Endothelial cell of umbilical vein (primary cell): ENCODE results near the gene NPC1L1. TPM values are rescaled to one million over a fixed set of nuclear protein-coding genes. Genes with fewer than 3 reads are reported as not detected.

Source experiments
- BruUV-seq: library from RNA; stranded (reverse); fragments of 400-500 nt; replicated peaks from 2 replicates; lab custom pipeline; 2021; lab: Mats Ljungman, UMichigan
- CTCF ChIA-PET: fragments of 300-600, 350-600 bp; sonication (Branson Sonifier 250); formaldehyde crosslinking; loops from one replicate; lab custom pipeline; 2021; ENCODE audit warnings: antibody characterized with exemption, inconsistent platforms; lab: Charles Lee
- POLR2A ChIA-PET: fragments of 300-600, 350-600 bp; sonication (Branson Sonifier 250); formaldehyde crosslinking; loops from one replicate; lab custom pipeline; 2021; ENCODE audit warnings: antibody characterized with exemption, inconsistent platforms; lab: Charles Lee
- DNase-seq: peaks from one replicate; pipeline ENCODE4 v3.0.0-alpha.2; 2011; ENCODE audit warnings: low read depth, low spot score
- FAIRE-seq: peaks from 2 replicates; lab custom pipeline; 2011; peaks lifted over from hg19 to GRCh38; lab: Jason Lieb, UNC
- H2AFZ ChIP-seq: 2 replicates; pipeline ENCODE4 v1.6.0; 2012; ENCODE audit warnings: low read depth, low read length, control low read depth, inconsistent platforms
- H3K27ac ChIP-seq: 2 replicates; pipeline ENCODE4 v1.5.1; 2011; ENCODE audit warnings: low read depth, mild to moderate bottlenecking, control low read depth, low read length, moderate library complexity; ENCODE audit not compliant: insufficient read depth
- H3K27me3 ChIP-seq, 2 experiments: 2 replicates each; pipeline versions ENCODE4 v1.6.0 to v1.6.1; 2011; ENCODE audit warnings: low read length in 2 of 2, mixed read lengths in 1 of 2; ENCODE audit not compliant: control insufficient read depth in 2 of 2, insufficient read depth in 2 of 2
- H3K36me3 ChIP-seq, 2 experiments: 2 replicates in 1 of 2; 3 replicates in 1 of 2; pipeline ENCODE4 v1.5.1; 2011; ENCODE audit warnings: low read length in 2 of 2, mild to moderate bottlenecking in 1 of 2, moderate library complexity in 1 of 2; ENCODE audit not compliant: control insufficient read depth in 2 of 2, insufficient read depth in 2 of 2; ENCODE audit errors: extremely low read depth in 1 of 2
- H3K4me1 ChIP-seq: 3 replicates; pipeline ENCODE4 v1.5.1; 2011; ENCODE audit warnings: mild to moderate bottlenecking, low read length; ENCODE audit not compliant: control insufficient read depth, insufficient read depth; ENCODE audit errors: extremely low read depth
- H3K4me2 ChIP-seq: 2 replicates; pipeline ENCODE4 v1.6.1; 2011; ENCODE audit warnings: low read length, control low read depth, mixed read lengths; ENCODE audit not compliant: insufficient read depth
- H3K4me3 ChIP-seq, 3 experiments: fragments of 200-600 bp in 1 of 3; sonication (generic), shearing (Covaris generic) in 1 of 3; replicated peaks in 1 of 3; 2 replicates each; pipeline ENCODE4 v1.5.1; 2011 to 2016; ENCODE audit warnings: control low read depth in 3 of 3, low read length in 3 of 3, mild to moderate bottlenecking in 2 of 3, inconsistent platforms in 1 of 3, low read depth in 1 of 3, moderate library complexity in 1 of 3; ENCODE audit not compliant: insufficient read depth in 1 of 3
- H3K79me2 ChIP-seq: 2 replicates; pipeline ENCODE4 v1.6.0; 2012; ENCODE audit warnings: low read length, inconsistent platforms; ENCODE audit not compliant: control insufficient read depth, insufficient read depth
- H3K9ac ChIP-seq: replicated peaks from 2 replicates; pipeline ENCODE3; 2011; ENCODE audit warnings: low read length, control low read depth; ENCODE audit not compliant: insufficient read depth; ENCODE audit errors: extremely low read depth
- H3K9me1 ChIP-seq: replicated peaks from 3 replicates; pipeline ENCODE4 v1.6.0; 2011; ENCODE audit warnings: mild to moderate bottlenecking, low read length; ENCODE audit not compliant: control insufficient read depth, insufficient read depth; ENCODE audit errors: extremely low read depth
- H3K9me3 ChIP-seq: replicated peaks from 2 replicates; pipeline ENCODE4 v1.5.1; 2012; ENCODE audit warnings: low read length, inconsistent platforms; ENCODE audit not compliant: control insufficient read depth, insufficient read depth
- H4K20me1 ChIP-seq: replicated peaks from 2 replicates; pipeline ENCODE3; 2011; ENCODE audit warnings: mild to moderate bottlenecking, low read length; ENCODE audit not compliant: control insufficient read depth, insufficient read depth; ENCODE audit errors: extremely low read depth
- CTCF ChIP-seq, 2 donors: IDR thresholded peaks; 1 replicate in 1 of 2; 2 replicates in 1 of 2; pipeline ENCODE4 v1.5.1; 2011; ENCODE audit warnings: low read length in 2 of 2, mild to moderate bottlenecking in 2 of 2, moderate library complexity in 2 of 2, control low read depth in 1 of 2, inconsistent platforms in 1 of 2, low read depth in 1 of 2; ENCODE audit not compliant: insufficient read depth in 1 of 2; ENCODE audit errors: extremely low read depth in 1 of 2
- EZH2 ChIP-seq: IDR thresholded peaks from 2 replicates; pipeline ENCODE4 v1.6.1; 2012; ENCODE audit warnings: borderline replicate concordance, low read depth, mild to moderate bottlenecking, moderate library complexity, low read length, inconsistent platforms; ENCODE audit not compliant: severe bottlenecking
- FOS ChIP-seq: IDR thresholded peaks from 2 replicates; pipeline ENCODE4 v1.6.1; 2011; ENCODE audit warnings: mild to moderate bottlenecking, low read length, moderate library complexity, borderline replicate concordance; ENCODE audit not compliant: insufficient read depth
- GATA2 ChIP-seq: IDR thresholded peaks from 2 replicates; pipeline ENCODE4 v1.7.0; 2011; ENCODE audit warnings: low read depth, mild to moderate bottlenecking, moderate library complexity, mixed read lengths, low read length; ENCODE audit not compliant: insufficient read length, insufficient read depth
- JUN ChIP-seq: IDR thresholded peaks from 2 replicates; pipeline ENCODE4 v1.6.1; 2011; ENCODE audit warnings: borderline replicate concordance, low read depth; ENCODE audit not compliant: insufficient read length, insufficient read depth
- MAX ChIP-seq: IDR thresholded peaks from 2 replicates; pipeline ENCODE4 v1.6.1; 2011; ENCODE audit not compliant: insufficient read depth, insufficient read length
- MYC ChIP-seq: IDR thresholded peaks from one replicate; pipeline ENCODE4 v1.6.1; 2011; ENCODE audit warnings: mild to moderate bottlenecking, low read depth, low read length
- POLR2A ChIP-seq: IDR thresholded peaks from 2 replicates; pipeline ENCODE4 v1.6.1; 2012; ENCODE audit warnings: low read depth, mild to moderate bottlenecking, control low read depth, low read length
- POLR2AphosphoS5 ChIP-seq: IDR thresholded peaks from 2 replicates; pipeline ENCODE4 v1.6.1; 2012; ENCODE audit warnings: low read depth, mild to moderate bottlenecking, control low read depth, low read length, moderate library complexity; ENCODE audit not compliant: insufficient read depth
- dilution Hi-C: fragments of 300-500 bp; cut with MboI; formaldehyde crosslinking; loops from one replicate; pipeline ENCODE4 v1.15.0; 2019; ENCODE audit warnings: low sequenced_read_pairs; ENCODE audit not compliant: extremely low pct_ligation_motif_present
- intact Hi-C: fragments of 100-400 bp; cut with micrococcal nuclease; formaldehyde crosslinking; loops from one replicate; pipeline ENCODE4 v1.10.0; 2022
- polyA plus RNA-seq, 4 experiments: library from polyadenylated mRNA; depleted of rRNA in 3 of 4; stranded (reverse) in 3 of 4; unstranded in 1 of 4; fragments of >200 nt; gene quantifications; 2 replicates each; pipeline versions ENCODE4 v1.2.1 to v1.2.3, GENCODE V29; 2011 to 2012; ENCODE audit warnings: missing spikeins in 1 of 4
- total RNA-seq: library from RNA; stranded (reverse); gene quantifications from 2 replicates; pipeline ENCODE4 v1.2.3, GENCODE V29; 2021

NPC1L1 gene
- total and polyA plus RNA-seq, 2 donors (not counting 3 experiments of a cell fraction or from before 2014, with no cell fraction given), result not detected

DNA sequence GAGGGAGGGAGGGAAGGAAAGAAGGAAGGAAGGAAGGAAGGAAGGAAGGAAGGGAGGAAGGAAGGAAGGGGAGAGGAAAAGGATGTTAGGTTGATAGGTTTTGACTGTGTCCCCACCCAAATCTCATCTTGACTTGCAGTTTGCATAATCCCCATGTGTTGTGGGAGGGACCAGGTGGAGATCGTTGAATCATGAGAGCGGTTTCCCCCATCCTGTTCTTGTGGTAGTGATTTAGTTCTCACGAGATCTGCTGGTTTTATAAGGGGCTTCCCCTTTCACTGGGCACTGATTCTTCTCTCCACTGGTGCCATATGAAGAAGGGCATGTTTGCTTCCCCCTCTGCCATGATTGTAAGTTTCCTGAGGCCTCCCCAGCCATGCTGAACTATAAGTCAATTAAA is 35.5 kb downstream of the NPC1L1 start:
- ChIA-PET POLR2A (no interaction called here), CTCF (no interaction called here)

More for the DNA sequence above, 35.5 kb downstream of the NPC1L1 start:
- H3K9me1 ChIP-seq, result no peaks in the 10 kb centered on the region
- H3K4me3 ChIP-seq, result no peak overlapping the region
- H3K27ac ChIP-seq, result no peak overlapping the region
- H4K20me1 ChIP-seq, result no peaks in the 10 kb centered on the region
- dilution Hi-C loops, result no loop called here
- DNase-seq, result no peak
- no peak for TF ChIP-seq POLR2A
- TF ChIP-seq MAX, result no peak
- TF ChIP-seq MYC, result no peak
- TF ChIP-seq JUN, result no peak
- no peak for TF ChIP-seq EZH2
- TF ChIP-seq GATA2, result no peak
- TF ChIP-seq CTCF (IDR thresholded peaks at IDR 0.05; ENCODE audit: extremely low read depth in 1 of 2, insufficient read depth in 1 of 2, low read depth in 1 of 2, low read length in 2 of 2), result no peak
- no peak for TF ChIP-seq POLR2AphosphoS5
- no peak for TF ChIP-seq FOS
- H3K36me3 ChIP-seq, result no peaks in the 10 kb centered on the region
- no TSS peak for BruUV-seq
- no peak overlapping the region for H3K9ac ChIP-seq
- FAIRE-seq, result no peak
- H3K79me2 ChIP-seq, result no peaks in the 10 kb centered on the region
- intact Hi-C loops, result no loop called here
- H3K4me1 ChIP-seq, result no peaks in the 10 kb centered on the region
- no peaks in the 10 kb centered on the region for H3K9me3 ChIP-seq
- H3K4me2 ChIP-seq, result no peak overlapping the region
- H2AFZ ChIP-seq, result no peak overlapping the region
- peaks cover 10 to 16% of the 10 kb centered on the region in 2 experiments for H3K27me3 ChIP-seq
